Caco-2 (cell line): Measurements from ENCODE around the gene ATAD3C. TPM values are rescaled to one million over a fixed set of nuclear protein-coding genes. Genes with fewer than 3 reads are reported as not detected.
"Not testable (repeated sequence)": the region's sequence is repeated elsewhere in the genome, so short reads cannot be mapped to it uniquely, and the experiment has no call there.

Source experiments
- BruUV-seq: library from RNA; stranded (reverse); fragments of 400-500 nt; replicated peaks from 2 replicates; lab custom pipeline; 2021; lab: Mats Ljungman, UMichigan
- CTCF ChIA-PET: fragments of 300-600 bp; sonication (Branson Sonifier 250); formaldehyde crosslinking; loops from one replicate; lab custom pipeline; 2022; ENCODE audit warnings: antibody characterized with exemption; lab: Charles Lee
- POLR2A ChIA-PET: fragments of 300-600 bp; sonication (Branson Sonifier 250); formaldehyde crosslinking; loops from one replicate; lab custom pipeline; 2022; ENCODE audit warnings: antibody characterized with exemption; lab: Charles Lee
- DNase-seq, 2 experiments: peaks; one replicate each; pipeline versions ENCODE4 v3.0.0 to v3.0.0-alpha.2; 2020 to 2022
- H3K27me3 ChIP-seq: replicated peaks from 2 replicates; pipeline ENCODE4 v1.6.0; 2011; ENCODE audit warnings: low read length; ENCODE audit not compliant: control insufficient read depth, insufficient read depth
- H3K36me3 ChIP-seq: 2 replicates; pipeline ENCODE4 v1.5.1; 2011; ENCODE audit warnings: low read length; ENCODE audit not compliant: control insufficient read depth, insufficient read depth
- H3K4me1 ChIP-seq: fragments of 250-450 bp; sonication (Bioruptor Pico); 2 replicates; pipeline ENCODE4 v1.5.1; 2020; ENCODE audit warnings: mild to moderate bottlenecking
- H3K4me3 ChIP-seq: 2 replicates; pipeline ENCODE4 v1.5.1; 2011; ENCODE audit warnings: low read depth, mild to moderate bottlenecking, control low read depth, low read length
- H3K9me3 ChIP-seq: fragments of 250-450 bp; sonication (Bioruptor Pico); 2 replicates; pipeline ENCODE4 v1.5.1; 2020; ENCODE audit warnings: mild to moderate bottlenecking, moderate library complexity
- H3K27ac Mint-ChIP-seq: one replicate; pipeline ENCODE4 v1.8.0; 2022; ENCODE audit warnings: mixed read lengths; ENCODE audit not compliant: unreplicated experiment
- H3K27me3 Mint-ChIP-seq: one replicate; pipeline ENCODE4 v1.8.0; 2022; ENCODE audit warnings: mixed read lengths; ENCODE audit not compliant: insufficient read depth, unreplicated experiment
- H3K36me3 Mint-ChIP-seq: one replicate; pipeline ENCODE4 v1.8.0; 2022; ENCODE audit warnings: mild to moderate bottlenecking, mixed read lengths; ENCODE audit not compliant: insufficient read depth, unreplicated experiment
- H3K4me1 Mint-ChIP-seq: one replicate; pipeline ENCODE4 v1.8.0; 2022; ENCODE audit warnings: low read depth, mixed read lengths; ENCODE audit not compliant: unreplicated experiment
- H3K4me3 Mint-ChIP-seq: one replicate; pipeline ENCODE4 v1.8.0; 2022; ENCODE audit warnings: mild to moderate bottlenecking, moderate library complexity, mixed read lengths; ENCODE audit not compliant: unreplicated experiment
- H3K9me3 Mint-ChIP-seq: one replicate; pipeline ENCODE4 v1.8.0; 2022; ENCODE audit warnings: mixed read lengths; ENCODE audit not compliant: unreplicated experiment
- intact Hi-C: fragments of 100-400 bp; cut with micrococcal nuclease; formaldehyde crosslinking; loops from one replicate; pipeline ENCODE4 v1.10.0; 2022; ENCODE audit not compliant: unreplicated experiment
- total RNA-seq: library from RNA; stranded (reverse); gene quantifications from 2 replicates; pipeline ENCODE4 v1.2.3, GENCODE V29; 2022
- TF ChIP-seq, protein P1 (sequence below), 2 experiments: fragments of 200-600 bp in 1 of 2; IDR thresholded peaks; 1 replicate in 1 of 2; 2 replicates in 1 of 2; pipeline versions ENCODE4 v1.5.1 to v1.8.0; 2011 to 2022; ENCODE audit warnings: antibody characterized with exemption in 1 of 2, control low read depth in 1 of 2, inconsistent platforms in 1 of 2, low read depth in 1 of 2, low read length in 1 of 2, mild to moderate bottlenecking in 1 of 2, moderate library complexity in 1 of 2; ENCODE audit not compliant: insufficient read depth in 1 of 2, severe bottlenecking in 1 of 2, unreplicated experiment in 1 of 2

ATAD3C gene
- total RNA-seq, 1 experiment from 2014 or later: 0.95 TPM

GRCh38 chr1:1471389-1472052, 22.0 kb downstream of the ATAD3C start, which contains the start of gene ATAD3B:
ATAD3B (plus strand) TSS chr1:1471765; CDS start chr1:1471885, 120 bp downstream.
- Histone ChIP-seq H3K4me3 (peak within 1 kb of the TSS; percentile 63), H3K36me3 (no peaks in the 10 kb centered on the region), H3K4me1 (0 out of 2 replicates have a peak, but pooled peaks cover 4% of the 10 kb centered on the region), H3K27me3 (no peaks in the 10 kb centered on the region), H3K9me3 (no peaks in the 10 kb centered on the region)
- DNase-seq: peak; percentile 89 to 91
- Mint-ChIP-seq H3K9me3 (no peaks in the 10 kb centered on the region), H3K36me3 (peaks cover 25% of the 10 kb centered on the region), H3K4me3 (peak within 1 kb of the TSS; percentile 95), H3K27ac (peak within 1 kb of the TSS; percentile 93), H3K27me3 (no peaks in the 10 kb centered on the region), H3K4me1 (no peaks in the 10 kb centered on the region)
- intact Hi-C loops: no loop called here
- CTCF ChIA-PET: no interaction called here
- TF ChIP-seq, protein P1, sequence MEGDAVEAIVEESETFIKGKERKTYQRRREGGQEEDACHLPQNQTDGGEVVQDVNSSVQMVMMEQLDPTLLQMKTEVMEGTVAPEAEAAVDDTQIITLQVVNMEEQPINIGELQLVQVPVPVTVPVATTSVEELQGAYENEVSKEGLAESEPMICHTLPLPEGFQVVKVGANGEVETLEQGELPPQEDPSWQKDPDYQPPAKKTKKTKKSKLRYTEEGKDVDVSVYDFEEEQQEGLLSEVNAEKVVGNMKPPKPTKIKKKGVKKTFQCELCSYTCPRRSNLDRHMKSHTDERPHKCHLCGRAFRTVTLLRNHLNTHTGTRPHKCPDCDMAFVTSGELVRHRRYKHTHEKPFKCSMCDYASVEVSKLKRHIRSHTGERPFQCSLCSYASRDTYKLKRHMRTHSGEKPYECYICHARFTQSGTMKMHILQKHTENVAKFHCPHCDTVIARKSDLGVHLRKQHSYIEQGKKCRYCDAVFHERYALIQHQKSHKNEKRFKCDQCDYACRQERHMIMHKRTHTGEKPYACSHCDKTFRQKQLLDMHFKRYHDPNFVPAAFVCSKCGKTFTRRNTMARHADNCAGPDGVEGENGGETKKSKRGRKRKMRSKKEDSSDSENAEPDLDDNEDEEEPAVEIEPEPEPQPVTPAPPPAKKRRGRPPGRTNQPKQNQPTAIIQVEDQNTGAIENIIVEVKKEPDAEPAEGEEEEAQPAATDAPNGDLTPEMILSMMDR (IDR thresholded peaks at IDR 0.05; ENCODE audit: insufficient read depth in 1 of 2, low read depth in 1 of 2, low read length in 1 of 2, severe bottlenecking in 1 of 2, unreplicated experiment in 1 of 2): no peak
- POLR2A ChIA-PET: no interaction called here
- BruUV-seq: no TSS peak

DNA sequence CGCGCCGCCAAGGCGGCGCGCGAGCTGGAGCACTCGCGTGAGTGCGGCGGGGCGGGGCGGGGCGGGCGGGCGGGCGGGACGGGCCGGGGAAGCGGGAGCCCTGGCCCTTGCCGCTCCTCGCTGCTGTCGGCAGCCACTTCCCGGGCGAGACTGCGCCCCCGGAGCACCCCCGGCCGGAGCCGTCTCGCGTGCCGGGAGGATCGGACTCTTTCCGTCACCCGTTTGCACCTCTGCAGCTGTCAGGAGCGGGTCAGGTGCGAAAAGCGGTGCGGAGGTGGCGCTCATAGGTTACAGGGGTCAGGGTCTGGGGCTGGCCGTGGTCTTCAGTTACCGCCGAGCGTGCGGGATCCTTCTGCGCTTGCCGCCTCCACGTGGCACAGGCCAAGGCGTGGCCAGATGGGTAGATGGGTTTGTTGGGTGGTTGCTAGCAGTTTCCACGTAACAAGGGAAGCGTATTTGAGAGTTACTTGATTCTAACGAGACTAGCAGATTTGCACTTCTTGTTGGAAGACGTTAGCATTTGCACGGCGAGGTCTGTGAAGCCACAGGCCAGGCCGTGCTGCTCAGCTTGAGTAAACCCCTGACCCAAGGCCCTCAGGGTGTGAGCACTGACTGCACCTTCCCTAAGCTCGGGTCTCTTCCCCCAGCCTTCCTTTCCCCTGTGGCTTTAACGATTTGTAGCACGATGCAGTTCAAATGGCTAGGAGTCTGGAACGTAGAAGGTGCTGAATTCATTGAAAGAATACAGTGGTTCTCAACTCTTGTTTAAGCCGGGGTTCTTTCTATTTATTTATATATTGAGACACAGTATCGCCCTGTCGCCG, 22.8 kb downstream of the ATAD3C start:
- Mint-ChIP-seq H3K4me3 (peak overlapping the region; percentile 95), H3K36me3 (peaks cover 32% of the 10 kb centered on the region)
- H3K4me1 ChIP-seq, H3K27me3 ChIP-seq, H3K27me3 Mint-ChIP-seq, H3K9me3 Mint-ChIP-seq, CTCF ChIA-PET, H3K36me3 ChIP-seq, H3K9me3 ChIP-seq, H3K27ac Mint-ChIP-seq, intact Hi-C loops, H3K4me1 Mint-ChIP-seq, POLR2A ChIA-PET: not testable (repeated sequence)
- TSS peak; percentile 59 for BruUV-seq
- DNase-seq: peak in 1 of 2 experiments; percentile 20
- H3K4me3 ChIP-seq: peak overlapping the region; percentile 63

DNA sequence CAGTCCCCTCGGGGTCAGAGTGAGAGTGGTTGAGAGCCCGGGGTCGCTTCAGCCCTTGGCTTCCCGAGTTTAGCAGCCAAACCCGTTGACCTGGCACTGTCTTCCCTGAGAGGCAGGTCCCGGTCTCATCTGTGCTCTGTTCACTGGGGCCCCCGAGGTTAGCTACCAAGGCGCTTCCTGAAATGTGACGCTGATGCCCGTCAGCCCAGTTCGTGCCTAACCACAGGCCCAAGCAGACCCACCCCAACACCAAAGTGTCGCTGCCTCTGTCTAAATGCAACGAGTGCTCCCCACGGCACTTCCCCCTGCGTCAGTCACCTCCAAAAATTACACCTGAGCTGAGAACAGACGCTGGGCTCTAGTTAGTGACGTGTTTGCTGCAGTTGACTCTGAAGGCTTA, 26.5 kb downstream of the ATAD3C start:
- H3K36me3 ChIP-seq, H3K27me3 Mint-ChIP-seq, H3K9me3 Mint-ChIP-seq, DNase-seq, intact Hi-C loops, H3K27me3 ChIP-seq, H3K4me3 Mint-ChIP-seq, H3K4me3 ChIP-seq, H3K27ac Mint-ChIP-seq, CTCF ChIA-PET, BruUV-seq, H3K9me3 ChIP-seq, H3K4me1 Mint-ChIP-seq, POLR2A ChIA-PET, H3K4me1 ChIP-seq: not testable (repeated sequence)
- H3K36me3 Mint-ChIP-seq: peaks cover 53% of the 10 kb centered on the region

- H3K27ac Mint-ChIP-seq: no peak overlapping the region
- no peaks in the 10 kb centered on the region for H3K9me3 Mint-ChIP-seq
- Histone ChIP-seq H3K36me3 (no peaks in the 10 kb centered on the region), H3K9me3 (no peaks in the 10 kb centered on the region), H3K27me3 (no peaks in the 10 kb centered on the region), H3K4me3 (no peak overlapping the region), H3K4me1 (0 out of 2 replicates have a peak, but pooled peaks cover 4% of the 10 kb centered on the region)
- no peaks in the 10 kb centered on the region for H3K4me1 Mint-ChIP-seq
- TF ChIP-seq, protein P1 (IDR thresholded peaks at IDR 0.05; ENCODE audit: insufficient read depth in 1 of 2, low read depth in 1 of 2, low read length in 1 of 2, severe bottlenecking in 1 of 2, unreplicated experiment in 1 of 2): no peak
- ChIA-PET POLR2A (no interaction called here), CTCF (no interaction called here)
- intact Hi-C loops: no loop called here
- BruUV-seq: no TSS peak
- H3K4me3 Mint-ChIP-seq: no peak overlapping the region
- H3K27me3 Mint-ChIP-seq: no peaks in the 10 kb centered on the region
- H3K36me3 Mint-ChIP-seq: peaks cover 54% of the 10 kb centered on the region
- DNase-seq: no peak
Measured at GRCh38 chr1:1477206-1477605, 27.7 kb downstream of the ATAD3C start.
